Liver (tissue), 3 donors: ENCODE results near the gene UMAD1.

ENCODE experiments used
- CTCF ChIP-seq: fragments of 150-350 bp; IDR thresholded peaks from 2 replicates; pipeline ENCODE4 v1.5.1; 2017; ENCODE audit warnings: improper control_type of control experiment, low read depth, low read length; ENCODE audit not compliant: missing input control
- EGR1 ChIP-seq, 2 donors: IDR thresholded peaks; 2 replicates each; pipeline ENCODE4 v1.6.1; 2016 to 2018; ENCODE audit warnings: antibody characterized with exemption in 2 of 2, low read depth in 2 of 2
- GABPA ChIP-seq, 2 donors: IDR thresholded peaks in 1 of 2; conservative IDR thresholded peaks in 1 of 2; 2 replicates each; pipeline ENCODE4 v1.6.1; 2016; ENCODE audit warnings: antibody characterized with exemption in 2 of 2, mild to moderate bottlenecking in 1 of 2, moderate library complexity in 1 of 2
- JUND ChIP-seq, 2 donors: IDR thresholded peaks; 2 replicates each; pipeline ENCODE4 v1.6.1; 2016; ENCODE audit warnings: antibody characterized with exemption in 2 of 2
- RAD21 ChIP-seq, 2 donors: IDR thresholded peaks; 2 replicates each; pipeline ENCODE4 v1.6.1; 2016; ENCODE audit warnings: antibody characterized with exemption in 2 of 2, mild to moderate bottlenecking in 2 of 2
- REST ChIP-seq: IDR thresholded peaks from 2 replicates; pipeline ENCODE4 v1.6.1; 2016; ENCODE audit warnings: antibody characterized with exemption, mild to moderate bottlenecking
- RXRA ChIP-seq, 2 donors: IDR thresholded peaks; 2 replicates each; pipeline ENCODE4 v1.6.1; 2017 to 2018; ENCODE audit warnings: antibody characterized with exemption in 2 of 2, mild to moderate bottlenecking in 1 of 2
- TAF1 ChIP-seq: conservative IDR thresholded peaks from 2 replicates; pipeline ENCODE4 v1.6.1; 2016; ENCODE audit warnings: antibody characterized with exemption, mild to moderate bottlenecking
- YY1 ChIP-seq: IDR thresholded peaks from 2 replicates; pipeline ENCODE4 v1.6.1; 2016; ENCODE audit warnings: antibody characterized with exemption, mild to moderate bottlenecking
- donor health status: healthy.
- donor health status: healthy.

DNA sequence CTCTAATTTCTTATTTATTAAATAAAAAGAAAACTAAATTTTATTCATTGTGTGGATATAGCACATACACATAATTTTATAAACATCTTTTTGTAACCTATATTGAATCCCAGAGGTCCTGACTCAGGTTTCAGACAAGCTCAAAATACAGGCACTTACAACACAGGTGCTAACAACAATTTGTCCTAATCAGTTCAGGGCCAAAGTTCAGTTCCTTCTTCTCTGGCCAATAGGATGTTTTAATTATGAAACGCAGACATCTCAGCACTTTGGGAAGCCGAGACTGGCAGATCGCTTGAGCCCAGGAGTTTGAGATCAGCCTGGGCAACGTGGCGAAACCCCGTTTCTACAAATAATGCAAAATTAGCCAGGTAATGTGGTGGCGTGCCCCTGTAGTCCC is 62.9 kb downstream of the UMAD1 start:
- TF ChIP-seq CTCF (no peak), REST (no peak), YY1 (no peak), JUND (IDR thresholded peaks at IDR 0.05) (no peak), TAF1 (no peak), GABPA (IDR thresholded peaks at IDR 0.05 in 1 of 2, conservative IDR thresholded peaks at IDR 0.05 in 1 of 2) (no peak), RXRA (IDR thresholded peaks at IDR 0.05) (no peak), RAD21 (IDR thresholded peaks at IDR 0.05) (no peak), EGR1 (IDR thresholded peaks at IDR 0.05; ENCODE audit: low read depth in 2 of 2) (no peak)
